ENCODE data around the gene GPHN.

The GPHN gene

GRCh38 chr14:66677780-66678179 lies 169.8 kb downstream of the GPHN start:
- H3K4me3 ChIP-seq (ENCODE audit: low read depth, low read length) = no peak overlapping the region
- TF ChIP-seq MYC (IDR thresholded peaks at IDR 0.05; ENCODE audit: low read depth, low read length) (no peak), MAX (IDR thresholded peaks at IDR 0.05; ENCODE audit: low read depth, low read length) (no peak), CTCF (IDR thresholded peaks at IDR 0.05; ENCODE audit: low read depth, low read length) (no peak), POLR2A (IDR thresholded peaks at IDR 0.05; ENCODE audit: extremely low read depth, insufficient read length) (no peak)
- DNase-seq (ENCODE audit: low read depth) = no peak

GRCh38 chr14:66680216-66680615 lies 172.3 kb downstream of the GPHN start:
- no peak for DNase-seq (ENCODE audit: low read depth)
- no peak overlapping the region for H3K4me3 ChIP-seq (ENCODE audit: low read depth, low read length)
- TF ChIP-seq MAX (IDR thresholded peaks at IDR 0.05; ENCODE audit: low read depth, low read length) (no peak), MYC (IDR thresholded peaks at IDR 0.05; ENCODE audit: low read depth, low read length) (no peak)

- no peak overlapping the region for H3K4me3 ChIP-seq (ENCODE audit: low read depth, low read length)
- DNase-seq (ENCODE audit: low read depth) = no peak
- TF ChIP-seq POLR2A (IDR thresholded peaks at IDR 0.05; ENCODE audit: extremely low read depth, insufficient read length) (no peak), MYC (IDR thresholded peaks at IDR 0.05; ENCODE audit: low read depth, low read length) (no peak), CTCF (IDR thresholded peaks at IDR 0.05; ENCODE audit: low read depth, low read length) (no peak), MAX (IDR thresholded peaks at IDR 0.05; ENCODE audit: low read depth, low read length) (no peak)
Observed at GRCh38 chr14:66696326-66696725, 188.4 kb downstream of the GPHN start.

- H3K4me3 ChIP-seq (ENCODE audit: low read depth, low read length) = no peak overlapping the region
- no peak for DNase-seq (ENCODE audit: low read depth)
- TF ChIP-seq MAX (IDR thresholded peaks at IDR 0.05; ENCODE audit: low read depth, low read length) (no peak), CTCF (IDR thresholded peaks at IDR 0.05; ENCODE audit: low read depth, low read length) (no peak), POLR2A (IDR thresholded peaks at IDR 0.05; ENCODE audit: extremely low read depth, insufficient read length) (no peak), MYC (IDR thresholded peaks at IDR 0.05; ENCODE audit: low read depth, low read length) (no peak)
Observed at GRCh38 chr14:66698503-66698902, 190.6 kb downstream of the GPHN start.

- H3K4me3 ChIP-seq (ENCODE audit: low read depth, low read length) = no peak overlapping the region
- DNase-seq (ENCODE audit: low read depth) = peak; percentile 1
- TF ChIP-seq CTCF (IDR thresholded peaks at IDR 0.05; ENCODE audit: low read depth, low read length) (no peak), MYC (IDR thresholded peaks at IDR 0.05; ENCODE audit: low read depth, low read length) (no peak), POLR2A (IDR thresholded peaks at IDR 0.05; ENCODE audit: extremely low read depth, insufficient read length) (no peak), MAX (IDR thresholded peaks at IDR 0.05; ENCODE audit: low read depth, low read length) (no peak)
Observed at GRCh38 chr14:66701813-66702212, 193.9 kb downstream of the GPHN start.

GRCh38 chr14:66708267-66708666 lies 200.3 kb downstream of the GPHN start:
- H3K4me3 ChIP-seq (ENCODE audit: low read depth, low read length) = no peak overlapping the region
- TF ChIP-seq POLR2A (IDR thresholded peaks at IDR 0.05; ENCODE audit: extremely low read depth, insufficient read length) (no peak), CTCF (IDR thresholded peaks at IDR 0.05; ENCODE audit: low read depth, low read length) (no peak), MAX (IDR thresholded peaks at IDR 0.05; ENCODE audit: low read depth, low read length) (no peak), MYC (IDR thresholded peaks at IDR 0.05; ENCODE audit: low read depth, low read length) (no peak)
- DNase-seq (ENCODE audit: low read depth) = no peak
